BLaER1 (cell line): ENCODE data around the gene CEACAM21.

Source experiments
- H3K27ac ChIP-seq: shearing (Covaris generic); formaldehyde crosslinking; 2 replicates; pipeline ENCODE4 v1.8.1; 2022
- H3K27me3 ChIP-seq: shearing (Covaris generic); formaldehyde crosslinking; 2 replicates; pipeline ENCODE4 v1.8.1; 2022
- H3K36me3 ChIP-seq: shearing (Covaris generic); formaldehyde crosslinking; 2 replicates; pipeline ENCODE4 v1.8.1; 2022
- H3K4me1 ChIP-seq: shearing (Covaris generic); formaldehyde crosslinking; 2 replicates; pipeline ENCODE4 v1.8.1; 2022
- H3K4me2 ChIP-seq: shearing (Covaris generic); formaldehyde crosslinking; 2 replicates; pipeline ENCODE4 v1.8.1; 2022
- H3K4me3 ChIP-seq: shearing (Covaris generic); formaldehyde crosslinking; 2 replicates; pipeline ENCODE4 v1.8.1; 2022
- H3K9ac ChIP-seq: shearing (Covaris generic); formaldehyde crosslinking; 2 replicates; pipeline ENCODE4 v1.8.1; 2022
- H3K9me3 ChIP-seq: shearing (Covaris generic); formaldehyde crosslinking; 2 replicates; pipeline ENCODE4 v1.8.1; 2022
- H4K20me1 ChIP-seq: shearing (Covaris generic); formaldehyde crosslinking; 2 replicates; pipeline ENCODE4 v1.8.1; 2022
- Cebpa-rat ChIP-seq: shearing (Covaris generic); IDR thresholded peaks from 2 replicates; pipeline ENCODE4 v1.8.1; 2022

Gene CEACAM21

DNA sequence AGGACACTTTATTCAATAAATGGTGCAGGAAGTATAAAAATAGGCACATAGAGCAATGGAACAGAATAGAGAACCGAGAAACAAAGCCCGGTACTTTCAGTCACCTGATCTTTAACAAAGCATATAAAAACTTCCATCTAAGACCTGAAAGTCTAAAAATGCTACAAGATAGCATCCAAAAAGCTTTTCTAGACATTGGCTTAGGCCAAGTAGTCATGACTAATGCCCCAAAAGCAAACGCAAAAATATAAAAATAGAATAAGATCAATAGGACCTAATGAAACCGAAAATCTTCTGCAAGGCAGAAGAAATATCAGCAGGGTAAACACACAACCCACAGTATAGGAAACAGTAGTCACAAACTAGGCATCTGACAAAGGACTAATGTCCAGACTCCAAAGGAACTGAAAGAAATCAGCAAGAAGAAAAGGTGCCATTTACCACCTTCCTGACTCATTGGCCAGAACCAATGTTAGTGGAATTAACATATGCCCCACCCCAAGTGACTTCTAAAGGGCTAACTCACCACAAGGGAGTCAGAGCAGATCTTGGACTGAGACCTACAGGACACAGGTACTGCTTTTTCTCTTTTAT is 40.8 kb upstream of the CEACAM21 start:
- H3K9me3 ChIP-seq, result peaks cover 66% of the 10 kb centered on the region
- no peak for TF ChIP-seq Cebpa-rat
- peak overlapping the region; percentile 52 for H3K4me3 ChIP-seq
- H3K27ac ChIP-seq, result peak overlapping the region; percentile 52
- peaks cover 62% of the 10 kb centered on the region for H3K4me1 ChIP-seq
- H3K9ac ChIP-seq, result peak overlapping the region; percentile 39; the same call in 1 of the 2 replicates
- H4K20me1 ChIP-seq, result no peaks in the 10 kb centered on the region
- H3K27me3 ChIP-seq, result no peaks in the 10 kb centered on the region
- H3K36me3 ChIP-seq, result peaks cover 24% of the 10 kb centered on the region
- peak overlapping the region; percentile 79 for H3K4me2 ChIP-seq

DNA sequence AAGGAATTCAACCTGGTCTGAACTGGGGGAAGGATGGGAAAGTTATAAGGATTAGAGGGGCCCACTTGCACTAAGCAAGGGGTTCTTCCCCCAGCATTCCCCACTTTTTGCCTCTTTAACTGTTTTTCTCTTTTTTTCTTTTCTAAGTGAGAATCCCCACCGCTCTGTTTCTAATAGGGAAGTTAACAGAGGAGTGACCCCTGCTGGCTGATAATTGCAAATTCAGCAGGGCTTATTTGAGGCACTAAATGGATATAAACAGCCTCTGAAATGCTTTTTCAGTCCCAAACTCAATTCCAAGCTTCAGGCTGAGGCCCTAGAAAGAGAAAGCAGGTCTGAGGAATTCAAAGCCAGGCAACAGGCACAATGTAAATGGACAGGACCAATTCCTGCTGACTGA is 38.2 kb upstream of the CEACAM21 start:
- H3K4me2 ChIP-seq, result no peak overlapping the region
- peaks cover 51% of the 10 kb centered on the region for H3K4me1 ChIP-seq
- H3K9me3 ChIP-seq, result peaks cover 52% of the 10 kb centered on the region
- no peak overlapping the region for H3K27ac ChIP-seq
- no peaks in the 10 kb centered on the region for H3K27me3 ChIP-seq
- no peak overlapping the region for H3K4me3 ChIP-seq
- H3K9ac ChIP-seq, result no peak overlapping the region
- H3K36me3 ChIP-seq, result peaks cover 24% of the 10 kb centered on the region
- TF ChIP-seq Cebpa-rat, result no peak
- H4K20me1 ChIP-seq, result no peaks in the 10 kb centered on the region

GRCh38 chr19:41540041-41540695 is 35.8 kb upstream of the CEACAM21 start:
- Histone ChIP-seq H3K4me2 (0 out of 2 replicates have a peak overlapping the region, but pooled peaks have one; percentile 6), H3K9me3 (peaks cover 32% of the 10 kb centered on the region), H3K9ac (no peak overlapping the region), H3K36me3 (peaks cover 24% of the 10 kb centered on the region), H3K27me3 (no peaks in the 10 kb centered on the region), H3K4me3 (no peak overlapping the region), H3K4me1 (peaks cover 40% of the 10 kb centered on the region), H4K20me1 (no peaks in the 10 kb centered on the region), H3K27ac (no peak overlapping the region)
- no peak for TF ChIP-seq Cebpa-rat

DNA sequence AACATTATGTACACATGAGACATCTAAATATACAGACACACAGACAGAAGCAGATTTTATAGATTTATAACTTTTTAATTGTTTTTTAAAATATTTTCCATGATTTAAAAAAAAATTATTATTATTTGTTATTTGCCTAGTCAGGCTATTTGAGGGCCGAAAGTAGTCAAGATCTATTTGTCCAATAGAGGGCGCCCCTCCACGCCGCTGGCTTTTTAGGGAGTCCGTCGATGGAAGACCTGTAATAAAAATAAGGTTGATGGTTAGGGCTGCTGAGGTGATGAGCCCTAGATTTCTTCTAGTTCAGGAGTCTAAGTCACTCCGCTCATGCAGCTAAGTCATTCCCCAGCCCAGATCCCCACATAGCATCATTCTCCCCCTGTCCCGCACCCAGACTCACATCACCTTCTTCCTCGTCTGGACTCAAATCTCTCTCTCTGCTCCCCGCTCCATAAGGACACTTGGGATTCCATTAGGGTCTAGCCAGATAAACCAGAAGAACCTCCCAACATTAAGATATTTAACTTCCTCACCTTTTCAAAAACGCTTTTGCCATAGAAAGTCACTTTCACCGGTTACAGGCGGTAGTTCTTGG is 33.9 kb upstream of the CEACAM21 start:
- no peak overlapping the region for H3K4me3 ChIP-seq
- no peak overlapping the region for H3K9ac ChIP-seq
- H3K4me2 ChIP-seq, result peak overlapping the region; percentile 15; the same call in 1 of the 2 replicates
- TF ChIP-seq Cebpa-rat, result no peak
- H3K27ac ChIP-seq, result no peak overlapping the region
- no peaks in the 10 kb centered on the region for H4K20me1 ChIP-seq
- peaks cover 20% of the 10 kb centered on the region for H3K9me3 ChIP-seq
- H3K4me1 ChIP-seq, result peaks cover 49% of the 10 kb centered on the region
- H3K36me3 ChIP-seq, result peaks cover 14% of the 10 kb centered on the region; the same call in 1 of the 2 replicates
- no peaks in the 10 kb centered on the region for H3K27me3 ChIP-seq

GRCh38 chr19:41542622-41543021 is 33.3 kb upstream of the CEACAM21 start:
- no peak overlapping the region for H3K27ac ChIP-seq
- no peak overlapping the region for H3K9ac ChIP-seq
- H3K4me2 ChIP-seq, result peak overlapping the region; percentile 15; the same call in 1 of the 2 replicates
- H3K27me3 ChIP-seq, result no peaks in the 10 kb centered on the region
- peaks cover 9% of the 10 kb centered on the region; the same call in 1 of the 2 replicates for H3K36me3 ChIP-seq
- no peak for TF ChIP-seq Cebpa-rat
- no peaks in the 10 kb centered on the region for H4K20me1 ChIP-seq
- H3K4me1 ChIP-seq, result peaks cover 54% of the 10 kb centered on the region
- H3K4me3 ChIP-seq, result no peak overlapping the region
- H3K9me3 ChIP-seq, result peaks cover 15% of the 10 kb centered on the region

- no peak overlapping the region for H3K27ac ChIP-seq
- H3K9me3 ChIP-seq, result peaks cover 6% of the 10 kb centered on the region; the same call in 1 of the 2 replicates
- H3K4me3 ChIP-seq, result no peak overlapping the region
- H3K4me1 ChIP-seq, result peaks cover 63% of the 10 kb centered on the region
- H3K27me3 ChIP-seq, result no peaks in the 10 kb centered on the region
- no peak for TF ChIP-seq Cebpa-rat
- no peak overlapping the region for H3K4me2 ChIP-seq
- H3K36me3 ChIP-seq, result no peaks in the 10 kb centered on the region; the same call in 1 of the 2 replicates
- H3K9ac ChIP-seq, result no peak overlapping the region
- H4K20me1 ChIP-seq, result no peaks in the 10 kb centered on the region
Measured at GRCh38 chr19:41543582-41543981, 32.4 kb upstream of the CEACAM21 start.

DNA sequence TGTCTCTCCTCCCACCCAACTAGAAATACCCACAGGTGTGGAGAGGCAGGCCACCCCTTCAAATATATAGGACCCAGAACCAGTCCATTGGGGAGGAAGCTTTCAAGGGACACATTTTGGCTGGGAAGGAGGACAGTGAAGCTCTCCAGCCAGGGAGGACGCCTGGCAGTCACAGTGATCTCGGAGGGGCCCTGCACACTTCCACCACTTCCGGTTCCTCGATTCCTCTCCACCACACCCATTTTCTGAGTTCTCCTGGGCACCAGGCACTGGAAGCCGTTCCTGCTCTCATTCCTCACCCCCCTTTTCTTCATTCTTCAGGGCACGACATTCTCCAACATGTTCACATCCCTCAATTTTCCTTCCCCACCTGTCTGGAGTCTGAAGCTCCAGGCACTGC is 30.4 kb upstream of the CEACAM21 start:
- Histone ChIP-seq H3K9me3 (no peaks in the 10 kb centered on the region), H3K4me3 (peak overlapping the region; percentile 58), H3K27ac (peak overlapping the region; percentile 87), H4K20me1 (peaks cover 9% of the 10 kb centered on the region; the same call in 1 of the 2 replicates), H3K36me3 (no peaks in the 10 kb centered on the region), H3K4me1 (peaks cover 58% of the 10 kb centered on the region), H3K9ac (peak overlapping the region; percentile 76), H3K27me3 (no peaks in the 10 kb centered on the region), H3K4me2 (peak overlapping the region; percentile 95)
- no peak for TF ChIP-seq Cebpa-rat

GRCh38 chr19:41546386-41546789 is 29.6 kb upstream of the CEACAM21 start:
- Histone ChIP-seq H3K27me3 (no peaks in the 10 kb centered on the region), H3K4me1 (peaks cover 57% of the 10 kb centered on the region), H3K27ac (peak overlapping the region; percentile 87), H3K9me3 (no peaks in the 10 kb centered on the region), H3K4me2 (peak overlapping the region; percentile 95), H3K36me3 (peaks cover 5% of the 10 kb centered on the region; the same call in 1 of the 2 replicates), H4K20me1 (peaks cover 9% of the 10 kb centered on the region; the same call in 1 of the 2 replicates), H3K9ac (peak overlapping the region; percentile 76), H3K4me3 (peak overlapping the region; percentile 58)
- TF ChIP-seq Cebpa-rat, result no peak

DNA sequence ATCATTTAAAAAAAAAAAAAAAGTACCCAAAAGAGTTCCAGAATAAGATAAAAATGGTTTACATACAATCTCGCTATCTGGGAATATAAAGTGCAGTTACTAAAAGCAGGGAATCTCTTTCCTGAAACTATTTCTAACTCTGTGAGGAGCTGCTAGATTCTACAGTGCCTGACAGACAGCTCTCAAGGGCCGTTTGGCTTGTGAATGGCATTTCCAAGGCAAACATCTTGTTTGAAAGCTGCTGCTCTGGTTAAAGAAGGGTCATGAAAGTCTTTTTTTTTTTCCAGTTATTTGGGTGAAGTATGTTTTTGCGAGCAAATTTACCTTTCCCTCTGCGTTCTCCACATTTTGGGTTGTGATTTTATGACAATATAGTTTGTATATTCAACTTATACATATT is 29.0 kb upstream of the CEACAM21 start:
- Histone ChIP-seq H3K4me3 (peak overlapping the region; percentile 58; the same call in 1 of the 2 replicates), H3K9me3 (no peaks in the 10 kb centered on the region), H3K4me1 (peaks cover 57% of the 10 kb centered on the region), H3K27ac (peak overlapping the region; percentile 87), H3K4me2 (peak overlapping the region; percentile 95), H4K20me1 (peaks cover 9% of the 10 kb centered on the region; the same call in 1 of the 2 replicates), H3K27me3 (no peaks in the 10 kb centered on the region), H3K9ac (peak overlapping the region; percentile 76), H3K36me3 (peaks cover 10% of the 10 kb centered on the region; the same call in 1 of the 2 replicates)
- no peak for TF ChIP-seq Cebpa-rat
